GM19452 (cell line): Measurements from ENCODE around the gene POU3F3.
A peak's percentile ranks its signal among the peaks of the same experiment; 100 is the strongest.

Experiments
- ATAC-seq: cut with Tn5 transposase; IDR thresholded peaks from one replicate; pipeline ENCODE4 v1.9.1; 2021; ENCODE audit not compliant: unreplicated experiment

The POU3F3 gene

DNA sequence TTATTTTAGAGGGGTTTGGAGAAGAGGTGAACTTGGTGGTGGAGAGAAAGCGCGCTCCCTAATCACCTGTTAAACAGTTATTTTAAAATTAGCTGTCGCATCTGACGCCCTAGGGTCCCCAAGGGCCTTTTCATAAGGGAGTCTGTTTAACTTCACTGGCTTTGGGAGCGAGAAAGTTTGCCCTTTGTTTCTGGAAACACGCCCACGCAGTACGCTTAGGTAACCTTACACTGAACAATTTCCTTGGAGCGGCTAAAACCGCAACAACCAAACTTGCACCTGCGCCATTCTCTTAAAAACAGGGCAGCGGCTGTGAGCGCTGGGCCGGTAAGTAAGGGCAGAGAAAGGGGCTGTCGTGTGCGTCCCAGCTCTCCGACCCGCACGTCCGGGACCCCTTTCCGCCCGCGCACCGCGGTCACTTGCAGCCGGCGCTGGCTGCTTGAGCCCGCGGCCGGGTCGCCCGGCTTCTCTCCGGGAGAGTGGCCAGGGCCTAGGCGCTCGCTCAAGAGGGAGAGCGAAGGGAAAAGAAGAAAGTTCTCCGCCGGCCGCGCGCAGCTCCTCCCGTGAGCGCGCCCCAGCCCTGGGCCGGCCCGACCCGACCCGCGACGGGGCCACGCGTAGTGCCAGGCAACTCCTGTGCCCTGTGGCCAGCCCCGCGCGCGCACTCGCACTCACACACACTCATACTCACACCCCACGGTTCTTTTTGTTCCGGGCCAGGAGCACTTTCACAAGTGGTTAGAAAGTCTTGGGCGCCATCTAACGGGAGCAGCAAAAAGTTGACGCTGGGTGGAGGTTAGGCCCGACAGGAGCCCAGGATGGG is 19.2 kb downstream of the POU3F3 start:
- ATAC-seq: peak; percentile 86

DNA sequence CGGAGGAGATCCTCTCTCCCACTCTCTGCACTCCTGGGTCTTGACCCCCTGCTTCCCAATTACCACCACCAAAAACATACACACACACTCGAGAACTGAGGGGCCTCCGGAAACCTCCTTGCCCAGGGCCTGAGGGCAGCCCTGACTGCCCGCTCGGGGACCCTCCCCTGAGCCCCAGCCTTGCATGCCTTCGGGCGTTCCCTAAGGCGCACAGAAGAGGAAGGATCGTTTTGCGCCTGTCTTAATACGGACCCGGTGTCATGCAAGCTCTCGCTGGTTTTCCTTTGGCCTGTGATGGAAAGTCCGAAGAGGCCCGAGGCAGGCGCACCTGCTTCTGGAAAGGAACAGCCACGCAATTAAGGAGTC is 19.8 kb downstream of the POU3F3 start:
- ATAC-seq: no peak

DNA sequence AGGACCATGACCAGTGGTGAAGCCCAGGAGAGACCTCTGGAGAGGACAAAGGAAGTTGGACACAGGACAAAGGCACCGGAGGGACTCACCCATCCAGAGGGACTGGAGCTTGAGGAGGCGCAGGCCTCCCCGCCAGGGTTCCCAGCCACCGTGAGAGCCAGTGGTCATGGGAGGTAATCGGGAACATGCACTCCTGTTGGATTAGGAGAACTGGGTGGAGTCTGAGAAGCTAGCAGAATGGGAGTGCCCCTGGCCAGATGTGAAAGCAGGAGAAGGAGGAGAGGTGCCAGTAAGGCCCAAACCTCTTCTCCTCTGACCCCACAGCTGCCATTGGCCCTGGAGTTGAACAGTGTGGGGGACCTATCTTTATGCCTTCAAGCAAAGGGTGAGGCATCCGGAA is 20.3 kb downstream of the POU3F3 start:
- ATAC-seq: no peak

DNA sequence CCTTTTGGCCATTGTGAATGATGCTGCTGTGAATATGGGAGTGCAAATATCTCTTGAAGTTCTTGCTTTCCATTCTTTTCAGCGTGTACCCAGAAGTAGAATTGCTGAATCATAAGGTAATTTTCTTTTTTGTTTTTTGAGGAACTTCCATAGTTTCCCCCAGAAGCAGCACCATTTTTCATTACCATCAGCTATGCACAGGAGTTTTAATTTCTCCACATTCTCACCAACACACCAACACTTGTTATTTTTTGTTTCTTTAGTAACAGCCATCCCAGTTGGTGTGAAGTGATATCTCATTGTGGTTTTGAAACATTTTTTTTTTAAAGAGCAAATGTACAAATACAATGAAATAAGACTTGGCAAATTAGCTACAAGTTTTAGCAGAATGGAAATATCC is 21.3 kb downstream of the POU3F3 start:
- ATAC-seq: no peak

DNA sequence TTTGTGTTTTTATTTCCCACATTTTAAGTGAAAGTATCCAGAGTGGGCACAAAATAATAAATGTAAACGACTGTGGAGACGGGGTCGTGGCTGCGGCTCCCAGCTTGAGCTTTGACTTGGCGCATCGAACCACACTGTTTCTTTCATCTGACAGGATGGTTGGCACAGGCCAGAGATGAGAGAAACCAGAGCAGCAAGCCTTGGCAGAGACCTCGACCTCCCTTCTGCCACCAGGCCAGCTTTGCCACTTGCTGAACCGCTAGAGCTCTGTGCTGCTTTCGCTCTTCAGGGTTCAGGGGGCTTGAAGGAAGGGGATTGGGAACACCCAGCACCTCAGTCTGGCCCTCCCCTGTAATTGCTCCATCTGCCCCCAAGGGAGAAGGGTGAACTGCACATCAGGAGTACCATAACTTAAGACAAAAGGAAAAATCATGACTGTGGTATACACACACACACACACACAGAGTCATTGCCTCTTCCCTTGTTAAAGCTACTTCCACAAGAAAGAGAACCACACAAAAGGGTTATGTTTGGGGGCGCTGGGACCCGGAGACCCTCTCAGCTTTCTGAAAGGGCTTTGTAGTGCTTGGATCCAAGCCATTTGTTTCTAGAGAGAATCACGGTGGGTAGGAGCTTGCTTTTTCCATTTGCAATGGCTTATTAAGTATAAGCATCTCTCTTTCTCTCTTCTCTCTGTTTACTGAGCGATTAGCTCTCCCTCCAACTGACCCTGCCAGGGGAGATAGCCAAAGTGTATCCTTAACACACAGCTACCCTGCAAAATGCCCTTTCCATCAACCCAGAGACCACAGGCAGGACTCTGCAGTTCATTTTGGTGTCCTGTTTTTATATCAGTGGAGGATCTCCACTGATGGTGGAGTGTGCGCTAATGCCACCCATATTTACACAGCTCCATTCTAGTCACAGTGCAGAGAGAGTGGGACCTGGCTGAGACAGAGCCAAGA is 23.0 kb downstream of the POU3F3 start:
- ATAC-seq: no peak

DNA sequence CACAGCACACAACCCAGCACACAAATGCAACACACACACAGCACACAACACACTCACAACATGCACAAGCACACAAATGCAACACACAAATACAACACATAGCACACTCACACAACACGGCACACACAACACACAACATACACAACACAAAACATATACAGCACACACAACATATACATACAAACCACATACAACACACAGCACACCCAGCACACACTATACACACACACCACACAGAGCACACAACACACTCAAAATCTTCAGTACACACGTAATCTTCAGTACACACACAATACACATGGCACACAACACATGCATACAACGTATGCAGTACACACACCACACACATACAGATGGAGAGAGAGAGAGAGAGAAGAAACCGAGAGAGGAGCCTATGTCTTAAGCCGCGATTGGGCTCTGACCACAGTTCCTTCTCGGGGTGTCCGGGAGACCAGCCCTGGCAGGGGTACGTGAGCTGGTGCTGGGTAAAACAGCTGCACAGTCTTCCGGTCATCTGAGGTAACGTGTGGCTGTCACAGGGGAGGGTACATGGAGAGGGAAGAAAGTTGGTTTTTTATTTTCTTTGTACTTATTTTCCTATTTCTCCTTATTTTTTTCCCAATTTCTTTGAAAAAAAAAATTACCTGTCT is 25.1 kb downstream of the POU3F3 start:
- no peak for ATAC-seq

DNA sequence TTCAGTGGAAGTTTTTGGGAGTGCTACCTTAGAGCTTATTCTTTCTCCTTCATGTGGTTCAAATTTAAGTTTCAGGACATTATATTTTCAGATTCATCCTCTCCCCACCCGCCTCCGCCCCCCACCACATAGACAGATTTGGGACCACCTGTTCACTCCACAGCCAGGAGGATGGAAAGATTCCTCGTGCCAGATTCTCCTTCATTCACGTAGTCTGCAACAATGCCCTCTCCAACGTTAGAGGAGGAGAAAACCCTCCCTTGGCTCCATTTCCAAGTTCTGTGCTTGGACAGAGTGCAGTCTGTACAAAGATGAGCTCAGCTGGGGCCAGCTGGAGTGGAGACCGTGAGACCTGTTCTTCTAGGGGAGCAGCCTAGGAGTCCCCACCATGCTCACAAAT is 26.2 kb downstream of the POU3F3 start:
- no peak for ATAC-seq

DNA sequence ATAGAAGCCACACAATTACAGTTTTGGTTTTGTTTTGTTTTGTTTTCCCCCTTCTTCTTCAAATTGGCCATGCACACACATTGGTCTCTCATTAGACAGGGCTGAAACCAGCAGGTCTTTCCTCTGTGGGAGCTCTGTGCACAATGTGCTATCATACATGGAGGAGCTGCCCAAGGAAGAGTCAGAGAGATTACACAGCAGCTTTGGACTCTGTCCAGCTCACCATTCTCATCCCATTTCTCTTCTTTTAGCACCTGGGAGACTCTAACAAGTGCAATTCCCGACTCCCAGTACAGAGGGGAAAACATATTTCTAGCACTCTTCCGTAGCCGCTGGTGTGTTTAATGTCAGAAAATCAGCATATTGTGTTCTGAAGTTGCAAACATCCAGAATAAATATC is 29.4 kb downstream of the POU3F3 start:
- no peak for ATAC-seq

DNA sequence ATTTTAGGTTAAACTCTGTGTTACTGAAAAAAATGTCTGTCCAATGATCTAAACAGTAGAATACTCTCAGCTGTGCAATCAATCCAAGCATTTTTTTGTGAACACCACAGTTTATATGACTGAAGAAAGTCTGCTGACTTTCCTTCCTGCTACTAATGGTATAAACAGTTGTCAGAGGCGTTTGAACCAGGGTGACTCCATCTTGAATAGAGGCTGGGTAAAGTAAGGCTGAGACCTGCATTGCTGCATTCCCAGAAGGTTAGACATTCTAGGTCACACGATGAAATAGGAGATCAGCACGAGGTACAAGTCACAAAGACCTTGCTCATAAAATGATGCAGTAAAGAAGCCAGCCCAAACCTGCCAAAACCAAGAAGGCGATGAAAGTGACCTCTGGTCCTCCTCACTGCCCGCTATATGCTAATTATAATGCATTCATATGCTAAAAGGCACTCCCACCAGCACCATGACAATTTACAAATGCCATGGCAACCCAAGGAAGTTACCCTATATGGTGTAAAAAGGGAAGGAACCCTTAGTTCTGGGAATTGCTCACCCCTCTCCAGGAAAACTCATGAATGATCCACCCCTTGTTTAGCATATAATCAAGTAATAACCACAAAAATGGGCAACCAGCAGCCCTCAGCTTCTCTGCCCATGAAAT is 31.3 kb downstream of the POU3F3 start:
- ATAC-seq: no peak

DNA sequence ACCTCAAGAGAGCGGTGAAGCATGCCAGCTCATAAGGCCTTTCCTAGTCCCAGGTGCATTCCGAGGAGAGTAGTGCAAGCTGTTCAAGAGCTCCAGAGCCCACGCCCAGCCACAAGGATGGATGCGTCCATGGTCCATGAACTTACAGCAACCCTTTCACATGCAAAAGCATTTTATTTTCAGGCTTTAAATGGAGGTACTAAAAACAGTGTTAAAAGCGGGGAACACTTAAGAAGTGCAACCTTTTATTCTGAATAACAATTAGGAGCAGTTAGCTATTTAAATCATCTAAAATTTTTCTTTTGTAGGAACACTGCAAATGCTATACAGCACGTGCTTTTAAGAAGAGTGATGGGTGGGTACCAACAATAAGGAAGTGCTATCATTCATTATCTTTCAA is 33.8 kb downstream of the POU3F3 start:
- ATAC-seq: no peak

DNA sequence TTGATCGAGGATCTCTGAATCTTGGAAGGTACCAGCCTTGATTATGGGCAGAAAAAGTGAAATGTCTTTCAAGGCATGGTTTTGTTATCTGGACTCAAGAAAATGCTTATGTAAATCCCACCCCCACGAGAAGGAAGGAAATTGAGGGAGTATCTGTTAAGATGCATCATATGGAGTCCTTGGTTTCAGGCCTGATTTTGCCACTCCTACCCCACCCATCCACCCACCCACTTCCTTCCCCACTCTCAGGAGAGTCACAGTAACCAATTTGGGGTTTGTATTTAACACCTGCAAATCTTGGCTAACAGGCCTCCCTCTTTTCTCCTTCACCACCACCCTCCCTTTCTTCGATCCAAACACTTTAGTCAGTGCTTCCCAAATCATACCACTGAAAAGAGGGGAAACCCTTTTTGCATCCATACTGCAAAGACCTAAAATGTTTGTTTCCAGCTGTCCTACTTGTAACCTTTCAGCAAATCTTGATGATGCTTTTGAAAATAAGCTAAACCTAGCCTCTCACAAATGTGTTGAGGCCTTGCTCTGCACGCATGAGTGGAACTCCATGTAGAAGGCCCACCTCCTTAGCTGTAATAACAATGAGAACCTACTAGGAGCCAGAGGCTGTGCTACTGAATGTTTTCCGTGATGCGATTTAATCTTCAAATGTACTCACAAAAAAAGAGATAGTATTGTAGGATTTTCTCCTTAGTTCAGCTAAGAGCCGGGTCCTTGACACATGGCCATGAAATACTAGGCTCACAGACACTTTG is 34.8 kb downstream of the POU3F3 start:
- ATAC-seq: no peak

DNA sequence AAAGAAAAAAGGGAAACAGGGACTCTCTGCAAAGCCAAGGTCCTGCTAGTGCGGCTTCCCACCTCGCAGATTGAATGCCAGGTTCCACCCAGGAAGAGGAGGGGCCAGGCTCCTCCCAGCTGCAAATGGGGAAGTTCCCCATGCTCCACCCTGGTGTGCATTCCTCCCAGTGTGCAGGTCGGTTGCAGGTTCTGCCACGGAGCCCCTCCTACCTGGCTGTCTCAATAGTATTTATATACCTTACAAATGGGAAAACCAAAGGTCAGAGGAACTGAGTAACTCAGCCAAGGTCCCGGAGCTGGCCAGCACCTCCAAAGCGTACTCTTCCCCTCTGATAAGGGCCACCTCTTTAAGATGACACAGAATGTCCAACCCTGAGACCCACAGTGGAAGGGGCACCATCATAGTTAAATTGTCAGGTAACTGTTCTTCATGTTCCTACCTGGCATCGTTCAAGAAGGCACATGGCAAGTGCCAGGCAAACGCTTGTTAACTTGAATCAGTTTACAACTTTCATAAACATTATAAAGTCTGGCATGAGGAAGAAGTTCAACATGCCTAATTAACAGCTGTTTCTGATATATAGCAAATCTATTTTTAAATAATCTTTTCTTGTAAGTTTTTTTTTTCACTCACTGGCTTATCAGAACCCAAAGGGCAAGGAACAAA is 35.5 kb downstream of the POU3F3 start:
- ATAC-seq: no peak

DNA sequence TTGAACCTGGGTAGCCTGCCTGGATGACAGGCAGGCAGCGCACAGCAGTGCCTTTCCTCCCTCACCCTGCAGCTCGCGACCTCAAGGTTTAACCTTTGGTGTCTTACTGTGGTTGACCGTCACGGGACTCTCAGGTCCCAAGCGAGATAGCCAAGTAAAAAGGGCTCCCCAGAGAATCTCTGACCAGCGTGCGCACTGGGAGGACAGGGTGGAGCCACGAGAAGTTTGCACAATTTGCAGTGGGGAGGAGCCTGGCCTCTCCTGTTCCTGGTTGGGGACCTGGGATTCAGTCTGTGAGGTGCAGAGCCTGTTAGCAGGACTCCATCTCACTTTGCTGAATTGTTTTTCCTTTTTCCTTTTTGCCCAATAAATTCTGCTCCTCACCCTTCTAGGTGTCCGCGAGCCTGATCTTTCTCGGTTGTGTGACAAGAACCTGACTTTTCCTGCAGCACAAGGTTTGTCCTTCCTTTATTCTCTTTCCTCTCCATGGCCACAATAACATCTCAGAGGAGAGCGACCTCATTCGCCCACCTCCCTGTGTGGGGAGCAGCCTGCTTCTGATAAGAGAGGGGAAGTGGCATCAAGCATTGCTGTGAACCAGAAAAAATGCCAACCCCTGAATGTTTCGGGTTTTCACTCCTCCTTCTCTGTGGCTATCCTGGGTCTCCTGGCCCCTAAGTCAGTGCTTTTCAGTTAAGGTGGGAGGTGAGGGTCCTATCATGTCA is 36.2 kb downstream of the POU3F3 start:
- ATAC-seq: no peak

DNA sequence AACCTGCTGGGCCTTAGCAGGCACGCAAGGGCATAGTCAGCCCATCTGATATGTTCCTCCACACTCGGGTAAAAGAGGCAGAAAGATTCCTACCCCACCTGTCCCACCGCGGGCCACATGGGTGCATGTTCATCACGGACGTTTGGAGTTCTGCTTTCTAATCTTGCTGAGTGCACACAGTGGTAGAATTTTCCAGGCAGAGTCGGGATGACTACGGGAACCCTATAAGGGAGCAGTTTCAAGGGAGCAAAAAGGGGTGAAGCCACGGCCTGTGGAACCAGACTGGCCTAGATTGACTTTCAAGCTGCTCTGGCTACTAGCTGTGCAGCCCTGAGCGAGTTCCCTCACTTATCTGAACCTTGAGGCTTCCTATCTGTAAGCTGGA is 36.8 kb downstream of the POU3F3 start:
- ATAC-seq: no peak

DNA sequence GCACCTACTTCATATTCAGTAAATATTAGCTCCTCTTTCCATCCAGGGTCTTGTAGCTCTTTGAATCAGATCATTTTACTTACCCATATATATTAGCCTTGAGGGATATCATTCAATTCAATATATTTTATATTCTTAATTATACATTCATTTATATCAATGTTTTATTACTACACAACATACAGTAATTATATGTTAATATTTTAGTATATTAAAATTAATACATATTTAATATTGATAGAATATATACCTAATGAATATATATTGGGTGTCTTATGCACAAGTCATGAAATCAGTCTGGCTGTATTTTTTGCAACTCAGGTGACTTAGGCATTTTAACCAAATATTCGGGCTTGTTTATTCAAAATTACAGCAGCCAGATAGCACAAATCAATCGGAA is 37.2 kb downstream of the POU3F3 start:
- ATAC-seq: no peak

DNA sequence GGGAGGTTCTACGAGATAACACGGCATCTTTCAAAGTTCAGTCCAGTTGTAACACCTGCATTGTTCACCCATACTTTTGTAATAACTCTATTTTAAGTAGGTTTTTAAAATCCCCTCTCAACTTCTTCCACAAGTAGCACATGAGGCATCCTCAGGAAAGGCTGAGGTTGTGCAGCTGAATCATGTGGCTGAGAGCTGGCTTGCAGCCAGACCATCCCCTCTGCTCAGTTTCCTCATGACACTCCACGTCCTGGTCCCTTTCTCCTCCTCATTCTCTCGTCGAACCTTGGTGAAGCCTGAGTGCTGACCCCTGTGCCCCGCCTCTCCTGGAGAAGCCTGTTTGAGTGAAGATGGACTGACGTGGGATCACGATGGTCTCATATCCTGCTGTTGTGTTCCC is 42.5 kb downstream of the POU3F3 start:
- ATAC-seq: no peak

DNA sequence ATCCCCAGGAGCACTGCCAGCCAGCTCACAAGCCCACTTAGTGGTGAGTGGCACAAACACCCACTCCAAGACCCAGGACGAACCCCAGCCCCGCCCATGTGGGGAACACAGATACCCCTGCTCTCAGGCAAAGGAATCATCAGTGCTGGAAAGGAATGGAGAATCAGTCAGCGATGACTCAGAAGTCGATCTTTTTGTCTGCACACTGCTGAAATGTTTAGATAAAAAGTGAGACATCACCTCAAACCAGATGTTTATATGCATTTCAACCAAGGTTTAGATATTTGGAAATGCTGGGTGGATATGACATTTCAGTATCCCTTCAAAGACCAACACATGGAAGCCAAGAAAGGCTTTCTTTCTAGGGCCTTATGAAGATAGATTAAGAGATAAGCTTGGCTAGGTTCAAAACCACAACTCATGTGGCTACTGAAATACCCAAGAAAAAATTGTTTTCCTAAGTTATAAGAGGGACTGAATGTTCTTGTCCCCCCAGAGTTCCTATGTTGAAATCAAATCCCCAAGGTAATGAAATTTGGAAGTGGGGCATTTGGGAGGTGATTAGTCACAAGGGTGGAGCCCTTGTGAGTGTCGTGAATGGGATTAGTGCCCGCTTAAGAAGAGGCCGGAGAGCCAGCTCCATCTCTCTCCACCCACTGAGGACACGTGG is 43.7 kb downstream of the POU3F3 start:
- ATAC-seq: no peak

DNA sequence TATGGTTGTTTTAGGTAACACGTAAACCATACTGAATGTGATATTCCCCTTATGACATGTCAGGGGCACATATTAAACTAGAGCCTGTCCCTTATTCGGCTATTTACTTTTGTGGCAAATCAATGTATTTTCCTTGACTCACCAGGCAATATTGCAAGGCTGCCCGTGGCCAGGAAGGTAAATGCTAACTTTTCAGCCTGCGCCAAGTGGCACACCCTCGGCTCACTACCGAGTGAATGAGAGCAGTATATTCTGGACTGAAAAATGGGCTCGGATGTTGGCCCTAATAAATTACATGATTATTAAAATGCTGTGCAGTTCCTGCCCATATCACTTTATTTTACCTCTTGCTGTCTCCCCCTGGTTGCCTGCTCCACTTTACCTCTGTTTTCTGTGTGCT is 46.7 kb downstream of the POU3F3 start:
- no peak for ATAC-seq
